GM15510 (cell line): ENCODE results near the gene LSAMP.

ENCODE experiments used
- POLR2A ChIP-seq: IDR thresholded peaks from 3 replicates; pipeline ENCODE4 v1.6.1; 2011; ENCODE audit warnings: borderline replicate concordance; ENCODE audit not compliant: insufficient read length; ENCODE audit errors: extremely low read depth

Gene LSAMP

GRCh38 chr3:116405231-116405630 is 40.1 kb downstream of the LSAMP start:
- TF ChIP-seq POLR2A, result no peak

- no peak for TF ChIP-seq POLR2A
Observed at GRCh38 chr3:116399701-116400226, 45.5 kb downstream of the LSAMP start.

DNA sequence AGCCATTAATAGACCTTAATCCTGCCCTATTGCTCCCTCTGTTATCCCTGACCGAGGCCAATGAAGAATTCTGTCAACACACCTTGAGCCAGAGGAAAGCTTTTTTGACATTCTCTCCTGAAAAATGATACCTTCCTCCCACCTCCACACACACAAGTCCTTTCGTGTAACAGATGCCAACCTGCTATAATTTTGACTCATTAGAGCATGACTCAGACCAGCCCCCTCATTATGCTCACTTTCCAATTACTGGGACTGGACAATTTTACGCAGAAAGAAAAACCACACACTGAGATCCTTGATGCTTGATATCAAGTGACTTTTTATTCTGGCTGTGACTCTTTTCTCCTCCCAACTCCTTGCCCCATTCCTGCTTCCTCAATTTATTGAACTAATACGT is 50.9 kb downstream of the LSAMP start:
- no peak for TF ChIP-seq POLR2A

DNA sequence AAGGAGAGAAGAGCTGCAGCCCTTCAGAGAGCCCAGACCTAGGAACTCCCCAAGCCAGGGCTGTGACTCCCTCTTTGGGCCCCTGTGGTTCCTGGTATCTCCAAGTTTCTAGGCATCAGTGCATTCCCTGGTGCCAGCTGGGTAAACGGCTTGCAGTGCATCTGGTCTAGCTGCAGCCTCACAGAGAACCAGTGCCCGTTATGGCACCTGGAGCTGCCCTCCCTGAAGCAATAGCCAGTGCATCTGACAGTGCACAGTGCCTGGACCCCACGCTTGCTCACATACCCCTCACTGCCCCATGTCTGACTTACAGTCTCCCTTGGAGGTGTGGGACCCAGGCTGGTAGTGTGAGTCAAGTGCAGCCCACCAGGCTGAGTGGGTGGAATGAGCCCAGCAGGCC is 52.1 kb downstream of the LSAMP start:
- TF ChIP-seq POLR2A, result no peak

DNA sequence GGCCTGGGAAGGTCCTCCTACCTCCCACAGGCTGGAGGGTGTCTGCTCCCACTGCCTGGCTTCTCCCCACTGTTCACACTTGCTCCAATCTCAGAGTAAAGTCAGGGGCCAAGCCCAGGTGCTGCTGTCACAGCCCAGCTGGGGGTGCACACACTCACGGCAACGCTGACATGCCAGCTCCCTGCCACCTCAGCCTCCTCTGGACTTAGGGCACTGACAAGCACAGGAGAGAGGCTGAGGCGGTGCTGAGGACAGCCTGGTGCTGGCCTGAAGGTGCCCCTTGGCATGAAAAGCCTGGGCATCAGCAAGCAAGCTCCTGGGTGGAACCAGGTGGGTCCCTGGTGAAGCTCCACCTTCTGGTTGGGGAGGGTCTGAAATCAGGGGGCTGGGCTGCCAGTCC is 53.0 kb downstream of the LSAMP start:
- no peak for TF ChIP-seq POLR2A

DNA sequence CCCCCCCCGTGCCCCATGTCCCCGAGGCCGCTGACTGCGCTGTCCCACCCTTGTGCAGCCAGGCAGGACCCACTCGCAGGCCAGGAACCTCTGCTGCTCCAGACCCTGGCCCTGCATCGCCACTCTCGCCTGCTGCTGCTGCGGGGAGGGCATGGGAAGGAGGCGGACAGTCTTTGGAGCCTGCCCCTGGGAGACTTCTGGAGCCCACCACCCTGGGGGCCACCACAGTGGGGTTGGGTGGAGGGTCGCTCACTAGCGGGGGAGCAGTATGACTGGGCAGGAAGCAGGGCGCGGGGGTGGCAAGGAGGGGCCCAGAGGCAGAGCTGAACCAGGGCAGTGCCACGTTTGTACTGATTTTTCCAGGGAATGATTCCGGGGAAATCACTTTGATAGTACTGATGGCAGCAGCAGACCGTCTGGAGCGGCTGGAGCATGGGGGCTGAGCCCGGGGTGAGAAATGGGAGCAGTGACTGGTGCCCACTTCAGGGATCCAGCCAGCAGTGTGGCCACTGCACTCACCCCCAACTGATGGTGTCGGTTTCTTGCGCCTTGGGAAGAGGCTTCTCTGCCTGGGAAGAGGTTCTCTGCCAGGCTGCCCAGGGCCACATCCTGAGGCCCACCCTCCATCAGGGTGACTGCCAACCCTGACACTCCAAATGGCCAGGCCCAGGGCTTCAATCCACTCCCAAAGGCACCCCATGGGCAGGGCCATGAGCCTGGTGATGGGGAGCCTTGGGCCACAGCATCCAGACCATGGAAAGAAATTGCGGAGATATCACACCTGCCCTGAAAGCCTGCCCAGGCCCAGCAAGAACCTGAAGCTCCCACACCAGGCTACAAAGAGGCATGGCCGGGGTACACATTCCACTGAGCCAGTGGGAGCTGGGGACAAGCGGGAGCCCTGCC is 53.7 kb downstream of the LSAMP start:
- no peak for TF ChIP-seq POLR2A

- no peak for TF ChIP-seq POLR2A
Observed at GRCh38 chr3:116390318-116390717, 55.0 kb downstream of the LSAMP start.

DNA sequence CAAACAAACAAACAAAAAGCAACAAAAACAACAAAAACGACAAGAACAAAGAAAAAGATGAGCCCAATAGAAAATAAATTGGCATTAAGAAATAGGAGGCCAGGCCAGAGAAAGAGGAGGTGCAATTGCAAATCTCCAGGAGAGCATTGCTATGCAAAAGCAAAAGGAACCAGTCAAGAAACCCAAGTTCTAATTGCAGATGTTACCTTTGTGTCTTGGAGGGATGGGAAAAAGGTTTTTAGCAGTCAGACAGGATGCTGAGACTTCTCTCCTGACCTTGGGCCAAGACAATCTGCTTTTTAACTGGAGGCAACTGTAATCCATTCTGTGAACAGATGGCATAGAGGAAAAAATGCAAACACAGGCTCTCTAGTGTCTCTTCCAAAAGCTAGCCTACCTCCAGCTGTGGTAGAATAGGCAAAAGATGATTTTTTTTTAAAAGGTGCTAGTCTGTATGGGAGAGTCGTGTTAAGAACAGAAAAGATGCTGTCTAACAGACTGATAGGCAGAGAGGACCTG is 56.4 kb downstream of the LSAMP start:
- no peak for TF ChIP-seq POLR2A

- TF ChIP-seq POLR2A, result no peak
Observed at GRCh38 chr3:116386168-116386567, 59.1 kb downstream of the LSAMP start.

DNA sequence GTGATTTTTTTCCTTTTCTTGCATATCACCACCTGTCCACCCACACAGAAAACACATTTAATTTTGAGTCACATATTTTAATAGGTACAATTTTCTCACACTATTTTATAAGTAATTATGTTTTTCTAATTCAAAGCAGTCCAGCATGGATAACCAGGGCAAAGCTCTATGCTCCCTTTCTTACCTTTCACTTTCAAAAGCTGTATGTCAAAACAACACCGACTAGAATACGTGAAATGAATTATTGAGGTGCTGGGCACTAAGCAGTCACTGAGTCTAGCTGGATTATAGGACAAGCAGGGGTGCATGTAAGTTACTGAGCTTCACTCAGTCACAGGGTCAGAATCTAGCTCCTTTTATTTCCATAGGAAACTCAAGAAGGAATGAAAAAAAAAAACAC is 60.6 kb downstream of the LSAMP start:
- TF ChIP-seq POLR2A, result no peak

DNA sequence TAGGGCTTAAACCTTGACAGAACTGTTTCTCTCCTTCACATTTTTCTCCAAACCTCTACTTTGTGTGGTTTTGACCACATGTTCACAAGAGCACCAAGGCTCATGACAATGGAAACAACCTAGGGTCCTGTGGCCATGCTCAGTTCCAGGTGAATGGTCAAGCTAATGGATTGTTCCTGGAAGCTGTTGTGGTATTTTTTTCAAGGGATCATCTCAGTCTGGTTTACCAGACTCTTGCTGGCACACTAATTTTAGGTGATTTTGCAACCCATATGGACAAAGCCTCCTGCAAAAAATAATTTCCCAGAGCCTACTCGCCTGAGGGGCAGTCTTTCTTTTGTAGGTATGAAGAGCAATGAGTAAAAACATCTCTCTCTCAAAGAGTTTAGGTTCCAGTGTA is 67.2 kb downstream of the LSAMP start:
- no peak for TF ChIP-seq POLR2A

- TF ChIP-seq POLR2A, result no peak
Observed at GRCh38 chr3:116374901-116375300, 70.4 kb downstream of the LSAMP start.

DNA sequence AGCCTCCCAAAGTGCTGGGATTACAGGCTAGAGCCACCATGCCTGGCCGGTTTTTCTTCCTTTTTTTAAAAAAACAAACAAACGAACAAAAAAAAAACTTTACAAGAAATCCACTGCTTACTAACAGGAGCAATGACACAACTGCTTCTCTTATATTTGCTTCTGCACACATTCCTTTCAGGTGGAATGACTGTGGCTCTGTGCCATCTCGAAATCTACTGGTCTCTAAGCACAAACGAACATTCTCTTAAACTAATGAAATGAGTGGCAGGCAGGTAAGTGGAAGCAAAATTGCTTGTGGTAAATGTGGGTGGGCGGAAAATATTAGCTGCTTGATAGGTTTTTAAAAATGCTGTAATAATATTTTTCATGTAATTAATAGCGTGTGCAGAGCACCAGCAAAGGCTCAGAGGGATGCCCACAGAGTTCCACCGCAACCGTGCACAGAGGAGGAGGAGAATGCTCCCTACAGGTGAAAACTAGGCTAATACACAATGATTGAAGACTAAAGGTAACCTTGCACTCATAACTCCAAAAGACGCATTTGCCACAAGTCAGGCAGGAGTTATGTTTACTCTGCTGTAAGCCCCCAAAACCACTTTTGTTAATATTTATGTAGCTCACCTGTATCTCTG is 77.4 kb downstream of the LSAMP start:
- TF ChIP-seq POLR2A, result no peak

GRCh38 chr3:116356056-116356455 is 89.2 kb downstream of the LSAMP start:
- no peak for TF ChIP-seq POLR2A

- TF ChIP-seq POLR2A, result no peak
Observed at GRCh38 chr3:116354382-116354781, 90.9 kb downstream of the LSAMP start.
